Upper lobe of right lung (tissue), 1 donor: Measurements from ENCODE around the gene CYFIP2. TPM values are rescaled to one million over a fixed set of nuclear protein-coding genes. Genes with fewer than 3 reads are reported as not detected.

Experiments
- ATAC-seq: fragments of 200-7000 bp; cut with Tn5 transposase; one replicate; pipeline ENCODE4 v1.9.1; 2020; ENCODE audit warnings: mild to moderate bottlenecking, moderate library complexity
- DNase-seq: peaks from one replicate; pipeline ENCODE4 v3.0.0-alpha.2; 2020
- H3K27ac ChIP-seq: fragments of 200-600 bp; one replicate; pipeline ENCODE4 v1.8.0; 2022
- H3K27me3 ChIP-seq: fragments of 200-600 bp; one replicate; pipeline ENCODE4 v1.8.0; 2022; ENCODE audit warnings: mild to moderate bottlenecking
- H3K36me3 ChIP-seq: fragments of 200-600 bp; one replicate; pipeline ENCODE4 v1.8.0; 2022
- H3K4me1 ChIP-seq: fragments of 200-600 bp; one replicate; pipeline ENCODE4 v1.8.0; 2022
- H3K4me3 ChIP-seq: fragments of 200-600 bp; one replicate; pipeline ENCODE4 v1.8.0; 2022; ENCODE audit warnings: mild to moderate bottlenecking
- H3K9me3 ChIP-seq: fragments of 200-600 bp; one replicate; pipeline ENCODE4 v1.8.0; 2022
- intact Hi-C: fragments of 100-400 bp; cut with DNase I; formaldehyde crosslinking; loops from one replicate; pipeline ENCODE4 v1.11.0; 2022
- total RNA-seq: library from RNA; stranded (reverse); fragmentation: NEBNext Ultra II Directional; extraction: Animal tissue kit (Norgen Biotek cat#: 25700); gene quantifications from one replicate; pipeline ENCODE4 v1.2.1, GENCODE V29; 2021
- TF ChIP-seq, protein P1 (sequence below): fragments of 200-600 bp; IDR thresholded peaks from one replicate; pipeline ENCODE4 v1.8.0; 2022; ENCODE audit warnings: antibody characterized with exemption
- donor health status: DM: no; HTN: yes; CAD: no; lungs with severe emphysema.

The CYFIP2 gene
- total RNA-seq, 1 donor from 2014 or later = 37.1 TPM

DNA sequence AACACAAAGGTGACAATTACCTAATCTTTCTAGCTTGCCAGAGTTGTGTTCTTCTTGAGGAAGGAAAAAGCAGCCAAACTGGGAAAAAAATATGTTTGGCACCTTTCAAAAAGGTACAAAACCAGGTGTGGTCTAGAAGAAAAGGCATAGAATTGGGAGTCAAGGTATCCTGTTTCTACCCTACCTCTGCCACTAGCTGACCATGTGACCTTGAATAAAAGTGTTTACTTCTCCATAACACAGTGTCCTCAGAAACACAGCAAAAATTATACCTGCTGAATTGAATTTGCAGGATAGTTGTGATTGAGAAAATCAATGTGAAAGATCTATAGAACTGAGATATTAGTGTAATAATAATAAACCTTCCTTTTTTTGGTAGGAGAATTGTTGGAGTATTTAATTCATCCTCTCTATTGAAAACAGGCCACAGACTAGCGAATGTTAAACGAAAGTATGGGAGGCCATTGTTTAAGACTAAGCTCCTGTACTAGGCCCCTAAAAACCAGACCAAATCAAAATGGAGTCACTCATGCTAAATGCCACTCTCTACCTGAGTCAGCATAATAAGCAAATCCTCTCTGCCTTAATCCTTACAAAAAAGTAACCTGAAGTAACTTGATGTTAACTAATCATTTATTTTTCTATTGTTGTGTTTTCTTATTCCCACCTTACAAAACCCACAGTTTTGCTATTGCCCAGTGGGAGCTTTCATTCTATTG lies 12.6 kb downstream of the CYFIP2 start:
- ATAC-seq (no peak), DNase-seq (no peak)
- TF ChIP-seq, protein P1, sequence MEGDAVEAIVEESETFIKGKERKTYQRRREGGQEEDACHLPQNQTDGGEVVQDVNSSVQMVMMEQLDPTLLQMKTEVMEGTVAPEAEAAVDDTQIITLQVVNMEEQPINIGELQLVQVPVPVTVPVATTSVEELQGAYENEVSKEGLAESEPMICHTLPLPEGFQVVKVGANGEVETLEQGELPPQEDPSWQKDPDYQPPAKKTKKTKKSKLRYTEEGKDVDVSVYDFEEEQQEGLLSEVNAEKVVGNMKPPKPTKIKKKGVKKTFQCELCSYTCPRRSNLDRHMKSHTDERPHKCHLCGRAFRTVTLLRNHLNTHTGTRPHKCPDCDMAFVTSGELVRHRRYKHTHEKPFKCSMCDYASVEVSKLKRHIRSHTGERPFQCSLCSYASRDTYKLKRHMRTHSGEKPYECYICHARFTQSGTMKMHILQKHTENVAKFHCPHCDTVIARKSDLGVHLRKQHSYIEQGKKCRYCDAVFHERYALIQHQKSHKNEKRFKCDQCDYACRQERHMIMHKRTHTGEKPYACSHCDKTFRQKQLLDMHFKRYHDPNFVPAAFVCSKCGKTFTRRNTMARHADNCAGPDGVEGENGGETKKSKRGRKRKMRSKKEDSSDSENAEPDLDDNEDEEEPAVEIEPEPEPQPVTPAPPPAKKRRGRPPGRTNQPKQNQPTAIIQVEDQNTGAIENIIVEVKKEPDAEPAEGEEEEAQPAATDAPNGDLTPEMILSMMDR = no peak
- H3K4me1 ChIP-seq = no peaks in the 10 kb centered on the region
- H3K27ac ChIP-seq = no peak overlapping the region
- no peaks in the 10 kb centered on the region for H3K27me3 ChIP-seq
- no peaks in the 10 kb centered on the region for H3K9me3 ChIP-seq
- H3K4me3 ChIP-seq = no peak overlapping the region
- no peaks in the 10 kb centered on the region for H3K36me3 ChIP-seq
- intact Hi-C loops = no loop called here

DNA sequence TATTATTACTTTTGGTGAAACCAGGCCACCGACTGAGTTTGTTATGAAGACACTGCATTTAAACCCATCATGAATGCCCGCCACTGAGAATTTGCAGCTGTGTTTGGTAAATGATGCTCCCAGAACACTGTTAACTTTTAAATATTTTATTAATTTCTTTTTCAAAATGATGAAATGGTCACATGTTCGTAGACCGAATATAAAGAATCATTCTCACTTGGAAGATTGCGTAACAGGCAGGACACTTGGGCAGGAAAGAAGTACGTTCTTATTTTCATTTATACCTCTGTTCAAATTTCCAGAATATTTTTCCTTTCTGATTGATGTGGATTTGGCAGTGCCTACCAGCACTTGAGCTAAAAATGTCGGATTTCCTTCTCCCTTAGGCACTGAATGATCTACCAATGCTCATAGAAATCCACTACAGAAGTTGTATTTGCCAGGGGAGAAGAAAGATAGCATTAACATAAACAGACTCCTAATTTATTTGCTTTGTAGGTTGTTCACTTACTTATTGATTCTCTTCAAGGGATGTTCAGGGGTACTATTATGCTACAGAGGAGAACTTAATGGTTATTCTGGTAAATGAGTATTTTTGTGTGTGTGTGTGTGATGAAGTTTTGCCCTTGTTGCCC lies 13.8 kb downstream of the CYFIP2 start:
- TF ChIP-seq, protein P1 = no peak
- Histone ChIP-seq H3K27me3 (no peaks in the 10 kb centered on the region), H3K36me3 (no peaks in the 10 kb centered on the region), H3K4me1 (no peaks in the 10 kb centered on the region), H3K4me3 (no peak overlapping the region), H3K27ac (no peak overlapping the region), H3K9me3 (no peaks in the 10 kb centered on the region)
- ATAC-seq (no peak), DNase-seq (no peak)
- intact Hi-C loops = no loop called here

- no peaks in the 10 kb centered on the region for H3K27me3 ChIP-seq
- H3K4me3 ChIP-seq = no peak overlapping the region
- no peaks in the 10 kb centered on the region for H3K36me3 ChIP-seq
- intact Hi-C loops = no loop called here
- no peaks in the 10 kb centered on the region for H3K9me3 ChIP-seq
- TF ChIP-seq, protein P1 = no peak
- no peak for ATAC-seq
- no peak overlapping the region for H3K27ac ChIP-seq
- DNase-seq = no peak
- no peaks in the 10 kb centered on the region for H3K4me1 ChIP-seq
These were observed 15.0 kb downstream of the CYFIP2 start for GRCh38 chr5:157280927-157281326.

DNA sequence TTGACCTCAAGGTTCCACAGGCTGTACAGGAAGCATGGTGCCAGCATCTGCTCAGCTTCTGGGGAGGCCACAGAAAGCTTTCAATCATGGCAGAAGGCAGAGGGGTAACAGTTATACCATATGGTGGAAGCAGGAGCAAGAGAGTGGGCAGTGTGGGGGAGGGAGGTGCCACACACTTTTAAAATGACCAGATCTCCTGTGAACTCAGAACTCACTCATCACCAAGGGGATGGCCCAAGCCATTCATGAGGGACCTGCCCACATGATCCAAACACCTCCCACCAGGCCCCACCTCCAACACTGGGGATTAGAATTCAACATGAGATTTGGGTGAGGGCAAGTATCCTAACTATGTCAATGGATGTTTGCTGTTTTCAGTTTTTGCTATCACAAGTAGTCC lies 16.2 kb downstream of the CYFIP2 start:
- H3K36me3 ChIP-seq = no peaks in the 10 kb centered on the region
- no peak overlapping the region for H3K4me3 ChIP-seq
- TF ChIP-seq, protein P1 = no peak
- no peaks in the 10 kb centered on the region for H3K27me3 ChIP-seq
- H3K27ac ChIP-seq = no peak overlapping the region
- intact Hi-C loops = no loop called here
- DNase-seq (no peak), ATAC-seq (no peak)
- no peaks in the 10 kb centered on the region for H3K9me3 ChIP-seq
- no peaks in the 10 kb centered on the region for H3K4me1 ChIP-seq

GRCh38 chr5:157283434-157283833 lies 17.5 kb downstream of the CYFIP2 start:
- DNase-seq = no peak
- H3K27me3 ChIP-seq = no peaks in the 10 kb centered on the region
- no peaks in the 10 kb centered on the region for H3K4me1 ChIP-seq
- peak; percentile 60 for ATAC-seq
- TF ChIP-seq, protein P1 = no peak
- H3K36me3 ChIP-seq = no peaks in the 10 kb centered on the region
- no peak overlapping the region for H3K27ac ChIP-seq
- no peaks in the 10 kb centered on the region for H3K9me3 ChIP-seq
- intact Hi-C loops = no loop called here
- H3K4me3 ChIP-seq = no peak overlapping the region
